Measurements from ENCODE around the gene FAHD2A. TPM values are rescaled to one million over a fixed set of nuclear protein-coding genes. Genes with fewer than 3 reads are reported as not detected.
A peak's percentile ranks its signal among the peaks of the same experiment; 100 is the strongest.

The FAHD2A gene
- total RNA-seq, 2 donors from 2014 or later = 19.1 to 19.2 TPM

DNA sequence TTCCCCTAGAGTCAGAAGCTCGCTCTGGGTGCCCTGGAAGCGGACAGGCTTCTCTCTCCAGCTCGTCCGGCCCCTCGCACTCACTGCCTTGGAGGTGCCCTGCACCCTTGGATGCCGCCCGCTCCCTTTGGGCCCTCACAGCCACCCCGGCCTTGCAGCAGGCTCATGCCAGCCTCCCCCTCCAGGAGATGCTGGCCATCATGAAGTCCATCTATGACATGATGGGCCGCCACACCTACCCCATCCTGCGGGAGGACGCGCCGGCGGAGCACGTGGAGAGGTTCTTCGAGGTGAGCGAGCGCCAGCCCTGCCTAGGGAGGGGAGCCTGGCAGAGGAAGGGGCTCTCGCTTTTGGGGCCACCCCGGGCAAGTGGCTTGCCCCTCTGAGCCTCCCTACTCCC, 20.3 kb upstream of the FAHD2A start:
- Mint-ChIP-seq H3K27ac (no peak overlapping the region), H3K4me3 (no peak overlapping the region), H3K4me1 (no peaks in the 10 kb centered on the region), H3K27me3 (peaks cover 11% of the 10 kb centered on the region), H3K36me3 (ENCODE audit: low read depth) (no peaks in the 10 kb centered on the region), H3K9me3 (no peaks in the 10 kb centered on the region)
- ATAC-seq (replicated peaks) = no peak

DNA sequence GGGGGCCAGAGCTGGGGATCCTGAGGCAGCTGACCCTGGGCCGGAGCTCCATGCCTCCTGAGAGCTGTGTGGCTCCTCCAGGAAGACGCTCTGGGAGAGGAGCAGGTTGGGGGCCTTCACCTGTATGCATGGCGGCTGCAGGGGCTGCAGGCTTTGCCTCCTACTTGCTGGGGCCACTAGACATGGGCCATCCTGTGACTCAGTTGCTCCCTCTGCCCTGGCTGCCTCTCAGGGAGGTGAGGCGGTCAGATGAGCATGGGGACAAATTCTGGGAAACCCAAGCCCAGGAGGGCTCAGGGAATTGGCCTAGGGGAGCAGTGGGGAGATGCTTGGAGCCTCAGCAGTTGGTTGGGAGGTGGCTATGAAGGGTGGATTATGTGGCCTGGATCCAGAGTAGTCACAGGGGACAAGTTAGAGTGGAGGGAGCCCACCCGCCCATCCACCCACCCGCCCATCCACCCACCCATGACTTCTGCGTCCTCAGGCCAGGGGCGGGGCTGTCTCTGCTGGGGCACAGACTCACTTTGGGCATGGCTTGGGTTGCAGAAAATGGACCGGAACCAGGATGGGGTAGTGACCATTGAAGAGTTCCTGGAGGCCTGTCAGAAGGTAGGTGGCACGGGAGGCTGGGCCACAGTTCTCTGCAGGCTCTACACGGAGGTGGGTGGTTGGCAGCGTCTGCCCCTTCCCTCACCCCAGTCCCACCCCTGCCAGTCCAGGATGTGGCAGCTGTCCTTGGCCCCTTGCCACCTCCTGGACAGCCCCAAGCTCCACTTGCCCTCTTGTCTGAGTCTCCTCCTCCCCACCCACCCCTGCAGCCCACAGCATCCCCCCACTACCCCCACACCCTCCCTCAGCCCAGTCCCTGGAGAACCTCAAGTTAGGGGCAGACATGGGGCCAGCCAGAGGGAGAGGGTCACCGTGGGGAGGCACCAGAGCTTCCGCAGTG, 19.5 kb upstream of the FAHD2A start:
- Mint-ChIP-seq H3K27me3 (peaks cover 17% of the 10 kb centered on the region), H3K4me3 (no peak overlapping the region), H3K9me3 (no peaks in the 10 kb centered on the region), H3K27ac (no peak overlapping the region), H3K36me3 (ENCODE audit: low read depth) (no peaks in the 10 kb centered on the region), H3K4me1 (no peaks in the 10 kb centered on the region)
- no peak for ATAC-seq (replicated peaks)

DNA sequence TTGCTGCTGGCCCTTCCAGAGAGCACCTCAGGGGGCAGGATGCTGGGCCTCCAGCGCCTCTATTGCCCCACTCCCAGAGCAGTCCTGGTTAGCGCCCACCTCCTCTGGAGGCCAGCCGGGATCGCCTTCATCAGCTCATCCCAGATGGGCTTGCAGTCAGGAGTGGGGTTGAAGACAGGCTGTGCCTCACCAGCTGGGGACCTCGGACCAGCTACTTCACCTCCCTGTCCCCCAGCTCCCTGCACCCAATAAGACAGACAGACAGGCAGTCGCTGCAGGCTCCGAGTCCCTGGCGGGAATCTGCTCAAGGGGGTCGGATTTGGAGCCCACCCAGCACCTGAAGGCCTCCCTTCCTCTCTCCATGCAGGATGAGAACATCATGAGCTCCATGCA, 18.9 kb upstream of the FAHD2A start:
- Mint-ChIP-seq H3K9me3 (no peaks in the 10 kb centered on the region), H3K4me1 (no peaks in the 10 kb centered on the region), H3K36me3 (ENCODE audit: low read depth) (no peaks in the 10 kb centered on the region), H3K4me3 (no peak overlapping the region), H3K27me3 (peaks cover 17% of the 10 kb centered on the region), H3K27ac (no peak overlapping the region)
- no peak for ATAC-seq (replicated peaks)

DNA sequence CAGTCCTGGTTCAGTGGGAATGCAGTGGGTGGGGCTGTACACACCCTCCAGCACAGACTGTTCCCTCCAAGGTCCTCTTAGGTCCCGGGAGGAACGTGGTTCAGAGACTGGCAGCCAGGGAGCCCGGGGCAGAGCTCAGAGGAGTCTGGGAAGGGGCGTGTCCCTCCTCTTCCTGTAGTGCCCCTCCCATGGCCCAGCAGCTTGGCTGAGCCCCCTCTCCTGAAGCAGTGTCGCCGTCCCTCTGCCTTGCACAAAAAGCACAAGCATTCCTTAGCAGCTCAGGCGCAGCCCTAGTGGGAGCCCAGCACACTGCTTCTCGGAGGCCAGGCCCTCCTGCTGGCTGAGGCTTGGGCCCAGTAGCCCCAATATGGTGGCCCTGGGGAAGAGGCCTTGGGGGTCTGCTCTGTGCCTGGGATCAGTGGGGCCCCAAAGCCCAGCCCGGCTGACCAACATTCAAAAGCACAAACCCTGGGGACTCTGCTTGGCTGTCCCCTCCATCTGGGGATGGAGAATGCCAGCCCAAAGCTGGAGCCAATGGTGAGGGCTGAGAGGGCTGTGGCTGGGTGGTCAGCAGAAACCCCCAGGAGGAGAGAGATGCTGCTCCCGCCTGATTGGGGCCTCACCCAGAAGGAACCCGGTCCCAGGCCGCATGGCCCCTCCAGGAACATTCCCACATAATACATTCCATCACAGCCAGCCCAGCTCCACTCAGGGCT, 17.5 kb upstream of the FAHD2A start:
- Mint-ChIP-seq H3K9me3 (no peaks in the 10 kb centered on the region), H3K4me3 (no peak overlapping the region), H3K27ac (no peak overlapping the region), H3K27me3 (peaks cover 10% of the 10 kb centered on the region), H3K4me1 (no peaks in the 10 kb centered on the region), H3K36me3 (ENCODE audit: low read depth) (no peaks in the 10 kb centered on the region)
- no peak for ATAC-seq (replicated peaks)

DNA sequence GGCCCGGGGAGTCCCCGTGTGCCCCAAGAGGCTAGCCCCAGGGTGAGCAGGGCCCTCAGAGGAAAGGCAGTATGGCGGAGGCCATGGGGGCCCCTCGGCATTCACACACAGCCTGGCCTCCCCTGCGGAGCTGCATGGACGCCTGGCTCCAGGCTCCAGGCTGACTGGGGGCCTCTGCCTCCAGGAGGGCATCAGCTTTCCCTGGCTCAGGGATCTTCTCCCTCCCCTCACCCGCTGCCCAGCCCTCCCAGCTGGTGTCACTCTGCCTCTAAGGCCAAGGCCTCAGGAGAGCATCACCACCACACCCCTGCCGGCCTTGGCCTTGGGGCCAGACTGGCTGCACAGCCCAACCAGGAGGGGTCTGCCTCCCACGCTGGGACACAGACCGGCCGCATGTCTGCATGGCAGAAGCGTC, 16.9 kb upstream of the FAHD2A start:
- no peak for ATAC-seq (replicated peaks)
- no peaks in the 10 kb centered on the region for H3K9me3 Mint-ChIP-seq
- H3K4me3 Mint-ChIP-seq = no peak overlapping the region
- no peak overlapping the region for H3K27ac Mint-ChIP-seq
- H3K27me3 Mint-ChIP-seq = peaks cover 6% of the 10 kb centered on the region
- H3K36me3 Mint-ChIP-seq (ENCODE audit: low read depth) = no peaks in the 10 kb centered on the region
- H3K4me1 Mint-ChIP-seq = no peaks in the 10 kb centered on the region

DNA sequence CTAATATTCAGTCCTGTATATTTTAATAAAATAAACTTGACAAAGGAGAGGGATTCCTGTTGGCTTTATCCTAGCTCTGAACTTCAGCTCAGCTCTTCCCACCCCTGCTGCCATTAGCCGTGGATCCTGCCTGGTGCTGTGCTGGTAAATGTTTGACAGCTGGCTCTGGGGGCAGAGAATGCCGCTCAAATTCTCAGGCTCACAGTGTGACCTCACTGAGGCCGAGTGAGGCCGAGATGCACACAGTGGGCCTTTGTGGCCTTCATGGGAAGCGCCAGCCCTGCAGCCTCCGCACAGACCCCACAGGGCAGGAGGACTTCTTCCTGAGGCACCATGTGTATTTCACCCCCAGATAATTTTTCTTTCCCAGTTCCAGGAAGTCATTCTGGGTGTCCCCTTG, 16.5 kb upstream of the FAHD2A start:
- Mint-ChIP-seq H3K4me1 (no peaks in the 10 kb centered on the region), H3K27me3 (peaks cover 6% of the 10 kb centered on the region), H3K4me3 (no peak overlapping the region), H3K27ac (no peak overlapping the region), H3K9me3 (no peaks in the 10 kb centered on the region), H3K36me3 (ENCODE audit: low read depth) (no peaks in the 10 kb centered on the region)
- no peak for ATAC-seq (replicated peaks)

DNA sequence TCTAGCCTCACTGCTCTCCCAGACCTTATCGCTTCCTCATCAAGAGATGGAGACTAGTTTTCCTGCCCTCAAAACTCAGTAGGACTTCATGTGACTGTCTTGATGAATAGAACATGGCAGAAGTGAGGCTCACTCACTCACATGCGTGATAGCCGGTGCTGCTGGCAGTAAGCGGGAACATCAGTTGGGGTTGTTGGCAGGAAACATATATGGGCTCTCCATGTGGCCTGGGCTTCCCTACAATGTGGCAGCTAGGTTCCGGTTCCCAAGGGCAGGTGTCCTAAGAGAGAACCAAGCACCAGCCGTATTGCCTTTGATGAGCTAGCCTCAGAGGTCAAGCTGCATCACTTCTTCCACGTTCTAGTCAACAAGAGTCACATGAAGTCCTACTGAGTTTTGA, 15.2 kb upstream of the FAHD2A start:
- no peak overlapping the region for H3K27ac Mint-ChIP-seq
- no peak overlapping the region for H3K4me3 Mint-ChIP-seq
- no peak for ATAC-seq (replicated peaks)
- H3K36me3 Mint-ChIP-seq (ENCODE audit: low read depth) = no peaks in the 10 kb centered on the region
- H3K9me3 Mint-ChIP-seq = no peaks in the 10 kb centered on the region
- peaks cover 6% of the 10 kb centered on the region for H3K27me3 Mint-ChIP-seq
- no peaks in the 10 kb centered on the region for H3K4me1 Mint-ChIP-seq

DNA sequence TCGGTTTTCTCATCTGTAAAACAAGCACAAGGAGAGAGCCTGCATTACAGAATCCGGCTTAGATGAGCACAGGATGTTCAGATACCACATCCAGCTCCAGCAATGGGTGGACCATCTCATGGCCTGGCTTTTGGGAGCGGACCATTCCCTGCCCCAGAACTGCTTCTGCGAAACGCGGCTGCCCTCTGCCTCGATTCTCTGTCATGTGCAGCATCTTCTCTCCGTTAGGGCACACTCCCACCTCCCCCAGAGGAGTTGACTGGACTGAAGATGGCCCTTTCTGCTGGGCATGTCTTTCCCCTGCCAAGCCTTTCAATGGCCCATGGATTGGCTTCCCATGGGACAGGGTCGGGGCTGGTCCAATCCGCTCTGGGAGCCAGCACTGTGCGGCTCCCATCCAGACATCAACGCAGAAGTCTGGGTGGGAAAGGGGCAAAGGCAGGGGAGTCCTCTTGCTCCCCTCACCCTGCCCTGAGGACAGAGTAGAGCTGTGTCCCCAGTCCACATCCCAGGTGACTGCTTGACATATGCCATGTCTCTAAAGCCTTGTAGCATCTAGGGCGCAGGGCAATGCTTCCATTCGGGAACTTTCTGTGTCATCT, 14.3 kb upstream of the FAHD2A start:
- H3K9me3 Mint-ChIP-seq = no peaks in the 10 kb centered on the region

DNA sequence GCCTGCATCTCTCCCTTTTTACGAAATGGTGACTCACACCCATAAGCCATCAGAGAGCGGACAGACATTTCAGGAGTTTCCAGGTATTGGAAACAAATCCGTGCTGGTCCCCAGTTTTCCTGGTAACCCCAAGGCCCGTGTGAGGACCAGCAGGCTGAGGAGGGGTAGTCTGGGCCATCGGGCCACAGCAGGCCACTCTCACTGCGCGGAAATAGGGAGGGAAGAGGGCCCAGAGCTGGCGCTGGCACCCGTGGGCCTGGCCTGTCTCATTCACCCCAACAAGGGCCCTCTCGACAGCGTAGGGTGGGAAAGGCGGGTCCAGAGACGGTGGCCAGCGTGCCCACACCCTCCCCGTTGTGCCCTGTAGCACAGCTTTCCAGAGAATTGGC, 13.7 kb upstream of the FAHD2A start:
- no peak overlapping the region for H3K27ac Mint-ChIP-seq
- peak; percentile 26 for ATAC-seq (replicated peaks)

More for the DNA sequence above, 14.3 kb upstream of the FAHD2A start:
- no peaks in the 10 kb centered on the region for H3K4me1 Mint-ChIP-seq
- no peaks in the 10 kb centered on the region for H3K36me3 Mint-ChIP-seq (ENCODE audit: low read depth)
- no peak overlapping the region for H3K4me3 Mint-ChIP-seq
- peaks cover 6% of the 10 kb centered on the region for H3K27me3 Mint-ChIP-seq
- ATAC-seq (replicated peaks) = no peak
- H3K27ac Mint-ChIP-seq = no peak overlapping the region

DNA sequence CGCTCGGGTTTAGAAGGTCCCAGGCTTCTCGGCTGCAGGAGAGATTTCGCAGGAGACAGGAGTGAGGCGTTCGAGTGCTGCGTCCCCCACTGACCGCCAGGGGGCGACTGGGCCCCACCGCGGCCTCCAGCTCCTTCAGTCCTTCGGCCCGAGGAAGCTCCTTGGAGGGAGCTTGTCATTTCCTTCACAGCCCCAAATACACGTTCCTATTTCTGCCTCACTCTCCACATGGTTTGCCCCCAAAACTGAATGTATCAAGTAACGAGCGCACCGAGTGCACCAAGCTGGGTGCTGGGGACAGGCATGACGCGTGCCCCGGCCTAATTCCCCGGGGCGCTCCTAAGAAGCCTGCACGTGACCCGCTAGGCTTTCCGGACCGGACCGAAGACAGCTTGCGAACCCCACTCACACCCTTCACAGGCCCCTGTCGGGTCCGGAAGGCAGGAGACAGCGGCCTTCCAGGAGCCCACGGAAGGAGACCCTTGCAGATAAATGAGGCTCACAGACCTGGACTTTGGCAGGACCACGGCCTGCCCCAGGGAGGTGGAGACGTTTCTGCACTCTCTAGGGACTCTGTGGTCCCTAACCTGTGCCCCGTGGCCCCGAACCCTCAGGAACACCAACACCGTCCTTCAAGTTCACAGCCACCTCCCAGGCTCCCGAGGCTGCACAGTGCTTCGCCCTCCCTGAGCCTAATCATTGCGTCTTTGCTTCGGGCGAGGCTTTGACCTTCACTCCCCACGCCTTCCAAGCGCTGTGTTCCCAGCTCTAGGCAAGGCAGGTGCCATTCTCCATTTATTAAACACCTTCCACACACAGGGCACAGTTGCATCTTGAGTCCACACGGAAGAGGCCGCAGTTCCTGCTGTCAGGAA, 13.0 kb upstream of the FAHD2A start:
- ATAC-seq (replicated peaks) = peak; percentile 73
- Mint-ChIP-seq H3K27me3 (peaks cover 6% of the 10 kb centered on the region), H3K27ac (no peak overlapping the region), H3K4me1 (no peaks in the 10 kb centered on the region), H3K36me3 (ENCODE audit: low read depth) (no peaks in the 10 kb centered on the region), H3K4me3 (no peak overlapping the region), H3K9me3 (no peaks in the 10 kb centered on the region)

More for the DNA sequence above, 13.7 kb upstream of the FAHD2A start:
- H3K4me1 Mint-ChIP-seq = no peaks in the 10 kb centered on the region
- H3K27me3 Mint-ChIP-seq = peaks cover 6% of the 10 kb centered on the region
- H3K4me3 Mint-ChIP-seq = no peak overlapping the region
- no peaks in the 10 kb centered on the region for H3K9me3 Mint-ChIP-seq
- H3K36me3 Mint-ChIP-seq (ENCODE audit: low read depth) = no peaks in the 10 kb centered on the region

DNA sequence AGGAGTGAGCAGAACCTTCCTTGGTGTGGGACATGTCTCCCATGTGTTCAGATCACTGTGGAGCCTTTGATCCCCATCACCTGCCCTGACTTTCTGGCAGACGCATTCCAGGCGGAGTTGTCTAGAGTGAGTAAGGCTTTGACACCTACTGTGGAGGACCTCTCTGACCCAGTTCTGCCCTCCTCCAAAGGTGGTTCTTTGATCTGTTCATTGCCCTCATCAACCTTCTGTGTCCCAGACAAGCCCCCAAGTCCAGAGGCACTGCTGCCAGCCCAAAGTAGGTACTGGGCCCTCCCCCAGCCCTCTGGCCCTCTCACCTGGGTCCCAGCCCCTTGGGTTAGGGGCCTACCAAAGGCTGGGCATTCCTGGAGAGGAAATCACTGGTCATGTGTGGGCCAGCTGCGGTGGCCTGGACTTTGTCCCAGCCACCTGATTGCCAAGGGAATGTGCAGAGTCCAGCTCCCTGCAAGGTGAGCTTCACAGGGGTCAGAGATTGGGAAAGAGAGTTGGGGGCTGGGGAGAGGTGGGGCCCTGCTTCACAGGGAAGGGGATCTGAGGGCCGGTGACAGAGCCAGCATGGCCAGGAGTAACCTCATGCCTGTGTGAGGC, 12.1 kb upstream of the FAHD2A start:
- H3K27ac Mint-ChIP-seq = no peak overlapping the region
- peaks cover 6% of the 10 kb centered on the region for H3K27me3 Mint-ChIP-seq
- H3K4me3 Mint-ChIP-seq = no peak overlapping the region
- no peaks in the 10 kb centered on the region for H3K9me3 Mint-ChIP-seq
- H3K4me1 Mint-ChIP-seq = no peaks in the 10 kb centered on the region
- no peaks in the 10 kb centered on the region for H3K36me3 Mint-ChIP-seq (ENCODE audit: low read depth)
- ATAC-seq (replicated peaks) = no peak

DNA sequence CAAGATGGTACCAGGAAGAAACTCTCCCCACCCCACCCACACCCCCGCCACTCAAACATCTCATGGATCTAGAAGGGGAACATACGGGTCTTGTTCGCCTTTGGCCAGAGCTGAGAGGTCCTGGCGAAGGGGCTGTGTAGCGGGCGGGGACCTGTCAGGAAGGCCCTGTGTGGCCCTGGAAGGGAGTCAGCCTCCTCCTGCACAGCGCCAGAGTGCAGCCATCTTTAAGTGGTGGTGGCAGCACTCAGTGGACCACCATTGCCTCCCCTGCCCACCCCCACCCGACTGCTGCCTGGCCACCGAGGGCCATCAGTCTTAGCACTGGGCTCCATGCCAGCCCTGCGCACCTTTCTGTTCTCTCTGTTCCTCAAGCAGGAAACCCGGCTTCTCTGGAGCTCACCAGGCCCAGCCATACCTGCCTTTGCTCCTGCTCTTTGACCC, 11.6 kb upstream of the FAHD2A start:
- Mint-ChIP-seq H3K4me1 (no peaks in the 10 kb centered on the region), H3K4me3 (no peak overlapping the region), H3K27ac (no peak overlapping the region), H3K27me3 (peaks cover 6% of the 10 kb centered on the region), H3K9me3 (no peaks in the 10 kb centered on the region), H3K36me3 (ENCODE audit: low read depth) (no peaks in the 10 kb centered on the region)
- no peak for ATAC-seq (replicated peaks)

DNA sequence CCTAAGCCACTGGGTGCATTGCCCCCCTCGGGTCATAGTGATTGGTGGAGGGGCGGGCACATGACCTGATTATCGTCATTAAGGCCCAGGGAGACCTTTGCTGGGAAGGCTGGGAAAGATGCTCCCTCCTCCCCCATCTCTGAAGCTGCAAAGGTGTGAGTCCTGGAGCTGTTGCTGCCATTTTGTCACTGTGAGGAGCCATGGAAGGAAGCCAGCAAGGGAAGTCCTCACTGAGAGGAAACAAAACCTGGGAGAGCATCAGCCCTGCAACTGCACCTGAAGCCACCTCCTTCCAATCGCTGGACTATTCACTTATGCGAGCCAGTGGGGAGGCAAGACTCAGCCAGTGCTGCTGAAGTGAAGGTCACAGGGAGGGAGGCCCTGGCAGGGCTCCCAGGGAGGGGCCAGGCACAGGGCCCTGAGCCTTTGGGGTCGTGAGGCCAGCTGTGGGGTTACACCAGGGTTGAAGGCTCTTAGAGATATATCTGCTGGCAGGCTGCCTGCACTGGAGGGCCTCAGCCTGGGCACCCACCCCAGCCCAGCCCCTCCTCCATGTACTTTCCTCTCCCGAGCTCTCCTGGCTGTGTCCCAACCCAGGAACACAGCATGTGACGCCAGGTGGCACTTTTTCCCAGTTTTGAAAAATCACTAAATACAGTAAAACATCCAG, 10.7 kb upstream of the FAHD2A start:
- no peak for ATAC-seq (replicated peaks)
- Mint-ChIP-seq H3K27me3 (peaks cover 6% of the 10 kb centered on the region), H3K36me3 (ENCODE audit: low read depth) (no peaks in the 10 kb centered on the region), H3K27ac (no peak overlapping the region), H3K9me3 (no peaks in the 10 kb centered on the region), H3K4me3 (no peak overlapping the region), H3K4me1 (no peaks in the 10 kb centered on the region)

All from activated T-helper 17 cell treated with anti-CD3 and anti-CD28 coated beads, Interleukin-2, amount 50 U/mL, for 72 hours (primary cell).